Nephron (organoid): ENCODE data around the gene NAA38.

Source experiments
- H3K27ac Mint-ChIP-seq, 3 experiments: 2 replicates each; pipeline ENCODE4 v1.8.0; 2020; ENCODE audit warnings: mixed read lengths in 3 of 3, mild to moderate bottlenecking in 2 of 3, moderate library complexity in 1 of 3
- H3K27me3 Mint-ChIP-seq: 2 replicates; pipeline ENCODE4 v1.8.0; 2021; ENCODE audit warnings: low read depth, mild to moderate bottlenecking, moderate library complexity, mixed read lengths
- H3K36me3 Mint-ChIP-seq: 2 replicates; pipeline ENCODE4 v1.8.0; 2020; ENCODE audit warnings: low read depth, mixed read lengths
- H3K4me1 Mint-ChIP-seq: 2 replicates; pipeline ENCODE4 v1.8.0; 2020; ENCODE audit warnings: mixed read lengths
- H3K4me3 Mint-ChIP-seq, 3 experiments: 2 replicates each; pipeline ENCODE4 v1.8.0; 2020; ENCODE audit warnings: mild to moderate bottlenecking in 3 of 3, mixed read lengths in 3 of 3, moderate library complexity in 2 of 3
- H3K9me3 Mint-ChIP-seq: 2 replicates; pipeline ENCODE4 v1.8.0; 2020; ENCODE audit warnings: mixed read lengths
- CTCF ChIP-seq, 3 experiments: fragments of 200-600 bp; sonication (generic); IDR thresholded peaks; one replicate each; pipeline ENCODE4 v1.5.0; 2021; ENCODE audit warnings: antibody characterized with exemption in 3 of 3; ENCODE audit not compliant: unreplicated experiment in 3 of 3

Gene NAA38

GRCh38 chr17:7848131-7848579 lies 9.2 kb downstream of the NAA38 start:
- Mint-ChIP-seq H3K9me3 (no peaks in the 10 kb centered on the region), H3K36me3 (peaks cover 48% of the 10 kb centered on the region), H3K27ac (no peak overlapping the region), H3K4me3 (no peak overlapping the region), H3K27me3 (no peaks in the 10 kb centered on the region), H3K4me1 (no peaks in the 10 kb centered on the region)
- TF ChIP-seq CTCF (IDR thresholded peaks at IDR 0.05; ENCODE audit: unreplicated experiment in 3 of 3), result no peak

GRCh38 chr17:7846765-7847661 lies 10.3 kb downstream of the NAA38 start:
- peaks cover 36% of the 10 kb centered on the region for H3K36me3 Mint-ChIP-seq
- no peak for TF ChIP-seq CTCF (IDR thresholded peaks at IDR 0.05; ENCODE audit: unreplicated experiment in 3 of 3)
- H3K9me3 Mint-ChIP-seq, result no peaks in the 10 kb centered on the region
- H3K27ac Mint-ChIP-seq, result no peak overlapping the region
- peak overlapping the region; percentile 37 to 58 (median 43) for H3K4me3 Mint-ChIP-seq
- no peaks in the 10 kb centered on the region for H3K27me3 Mint-ChIP-seq
- peaks cover 2% of the 10 kb centered on the region for H3K4me1 Mint-ChIP-seq

GRCh38 chr17:7846063-7846735 lies 11.2 kb downstream of the NAA38 start:
- no peaks in the 10 kb centered on the region for H3K27me3 Mint-ChIP-seq
- peaks cover 8% of the 10 kb centered on the region for H3K4me1 Mint-ChIP-seq

GRCh38 chr17:7845359-7846062 lies 11.8 kb downstream of the NAA38 start:
- Mint-ChIP-seq H3K9me3 (no peaks in the 10 kb centered on the region), H3K27ac (no peak overlapping the region), H3K4me3 (peak overlapping the region; percentile 96 to 98 (median 97)), H3K4me1 (peaks cover 14% of the 10 kb centered on the region), H3K27me3 (no peaks in the 10 kb centered on the region), H3K36me3 (peaks cover 26% of the 10 kb centered on the region)
- no peak for TF ChIP-seq CTCF (IDR thresholded peaks at IDR 0.05; ENCODE audit: unreplicated experiment in 3 of 3)

More at GRCh38 chr17:7846063-7846735, 11.2 kb downstream of the NAA38 start:
- Mint-ChIP-seq H3K27ac (no peak overlapping the region), H3K4me3 (peak overlapping the region; percentile 58 to 70 (median 67)), H3K9me3 (no peaks in the 10 kb centered on the region), H3K36me3 (peaks cover 28% of the 10 kb centered on the region)
- no peak for TF ChIP-seq CTCF (IDR thresholded peaks at IDR 0.05; ENCODE audit: unreplicated experiment in 3 of 3)

GRCh38 chr17:7844292-7845154 lies 12.8 kb downstream of the NAA38 start:
- TF ChIP-seq CTCF (IDR thresholded peaks at IDR 0.05; ENCODE audit: unreplicated experiment in 3 of 3), result no peak
- peak overlapping the region; percentile 91 to 98 (median 98) for H3K27ac Mint-ChIP-seq
- H3K4me3 Mint-ChIP-seq, result peak overlapping the region; percentile 96 to 98 (median 97)
- peaks cover 24% of the 10 kb centered on the region for H3K4me1 Mint-ChIP-seq
- no peaks in the 10 kb centered on the region for H3K27me3 Mint-ChIP-seq
- H3K9me3 Mint-ChIP-seq, result no peaks in the 10 kb centered on the region
- peaks cover 22% of the 10 kb centered on the region for H3K36me3 Mint-ChIP-seq
